AG10803 (cell line): ENCODE data around the gene PHETA1.
A peak's percentile ranks its signal among the peaks of the same experiment; 100 is the strongest.

Experiments used
- DNase-seq: peaks from one replicate; pipeline ENCODE4 v3.0.0; 2010; ENCODE audit warnings: low read depth
- H3K4me3 ChIP-seq: 2 replicates; pipeline ENCODE4 v1.5.1; 2011; ENCODE audit warnings: mild to moderate bottlenecking, low read length, control low read depth
- CTCF ChIP-seq: conservative IDR thresholded peaks from 2 replicates; pipeline ENCODE4 v1.5.1; 2011; ENCODE audit warnings: mild to moderate bottlenecking, low read length, control low read depth, inconsistent platforms

PHETA1 gene

GRCh38 chr12:111366075-111366474 is 2.8 kb downstream of the PHETA1 start:
- H3K4me3 ChIP-seq: no peak overlapping the region
- no peak for DNase-seq
- TF ChIP-seq CTCF: no peak

- H3K4me3 ChIP-seq: no peak overlapping the region
- peak; percentile 73 for DNase-seq
- no peak for TF ChIP-seq CTCF
These were observed 5.3 kb downstream of the PHETA1 start for GRCh38 chr12:111363578-111363977.

- no peak overlapping the region for H3K4me3 ChIP-seq
- DNase-seq: no peak
- no peak for TF ChIP-seq CTCF
These were observed 6.0 kb downstream of the PHETA1 start for GRCh38 chr12:111362687-111363475.

GRCh38 chr12:111361717-111362576 is 6.9 kb downstream of the PHETA1 start:
- TF ChIP-seq CTCF: no peak
- no peak for DNase-seq
- no peak overlapping the region for H3K4me3 ChIP-seq

GRCh38 chr12:111361073-111361716 is 7.7 kb downstream of the PHETA1 start:
- no peak overlapping the region for H3K4me3 ChIP-seq
- no peak for DNase-seq
- TF ChIP-seq CTCF: no peak

- DNase-seq: peak; percentile 28
These were observed 8.5 kb downstream of the PHETA1 start for GRCh38 chr12:111360325-111360930.

More at GRCh38 chr12:111360325-111360930, 8.5 kb downstream of the PHETA1 start:
- no peak overlapping the region for H3K4me3 ChIP-seq
- no peak for TF ChIP-seq CTCF
